Fibroblast of lung (primary cell): ENCODE data around the gene KCNJ6. TPM values are rescaled to one million over a fixed set of nuclear protein-coding genes. Genes with fewer than 3 reads are reported as not detected.

Source experiments
- DNase-seq, 2 donors: peaks; one replicate each; pipeline versions ENCODE4 v3.0.0 to v3.0.0-alpha.2; 2010; ENCODE audit warnings: low read depth in 2 of 2
- H2AFZ ChIP-seq: 2 replicates; pipeline ENCODE4 v1.5.1; 2012; ENCODE audit warnings: low read length, control low read depth, inconsistent platforms
- H3K27ac ChIP-seq: 2 replicates; pipeline ENCODE4 v1.5.1; 2011; ENCODE audit warnings: low read length, control low read depth; ENCODE audit not compliant: insufficient read depth
- H3K27me3 ChIP-seq: 2 replicates; pipeline ENCODE4 v1.5.1; 2011; ENCODE audit warnings: mild to moderate bottlenecking, low read length; ENCODE audit not compliant: control insufficient read depth, insufficient read depth
- H3K36me3 ChIP-seq: 2 replicates; pipeline ENCODE4 v1.5.1; 2011; ENCODE audit warnings: low read length; ENCODE audit not compliant: control insufficient read depth, insufficient read depth
- H3K4me1 ChIP-seq: 2 replicates; pipeline ENCODE4 v1.5.1; 2011; ENCODE audit warnings: low read length; ENCODE audit not compliant: control insufficient read depth, insufficient read depth; ENCODE audit errors: extremely low read depth
- H3K4me2 ChIP-seq: 2 replicates; pipeline ENCODE4 v1.5.1; 2011; ENCODE audit warnings: low read length, control low read depth; ENCODE audit not compliant: insufficient read depth; ENCODE audit errors: extremely low read depth
- H3K4me3 ChIP-seq, 4 experiments: fragments of 200-600 bp in 1 of 4; sonication (generic) in 1 of 4; replicated peaks in 1 of 4; 2 replicates each; pipeline ENCODE4 v1.5.1; 2011 to 2016; ENCODE audit warnings: low read length in 4 of 4, low read depth in 3 of 4, mild to moderate bottlenecking in 3 of 4, control low read depth in 2 of 4, inconsistent platforms in 1 of 4, mixed read lengths in 1 of 4; ENCODE audit not compliant: insufficient read depth in 1 of 4; ENCODE audit errors: control extremely low read depth in 1 of 4
- H3K79me2 ChIP-seq: 2 replicates; pipeline ENCODE4 v1.5.1; 2012; ENCODE audit warnings: mild to moderate bottlenecking, low read length, inconsistent platforms; ENCODE audit not compliant: control insufficient read depth, insufficient read depth
- H3K9ac ChIP-seq: 2 replicates; pipeline ENCODE4 v1.5.1; 2011; ENCODE audit warnings: mild to moderate bottlenecking, low read length, control low read depth; ENCODE audit not compliant: insufficient read depth
- H3K9me3 ChIP-seq: 2 replicates; pipeline ENCODE4 v1.5.1; 2012; ENCODE audit warnings: low read depth, low read length; ENCODE audit not compliant: control insufficient read depth, insufficient read depth
- H4K20me1 ChIP-seq: 2 replicates; pipeline ENCODE4 v1.5.1; 2011; ENCODE audit warnings: low read length; ENCODE audit not compliant: control insufficient read depth, insufficient read depth; ENCODE audit errors: extremely low read depth
- CTCF ChIP-seq, 2 donors: IDR thresholded peaks in 1 of 2; conservative IDR thresholded peaks in 1 of 2; 1 replicate in 1 of 2; 2 replicates in 1 of 2; pipeline ENCODE4 v1.5.1; 2011 to 2012; ENCODE audit warnings: low read length in 2 of 2, control low read depth in 1 of 2, inconsistent platforms in 1 of 2, low read depth in 1 of 2, mild to moderate bottlenecking in 1 of 2
- EZH2 ChIP-seq: IDR thresholded peaks from 2 replicates; pipeline ENCODE4 v1.5.1; 2012; ENCODE audit warnings: low read length, control low read depth, mild to moderate bottlenecking; ENCODE audit errors: missing control alignments
- polyA plus RNA-seq, 2 donors: library from polyadenylated mRNA; depleted of rRNA in 1 of 2; stranded (reverse) in 1 of 2; unstranded in 1 of 2; fragments of >200 nt; gene quantifications; 2 replicates each; pipeline ENCODE4 v1.2.1, GENCODE V29; 2011 to 2012; ENCODE audit warnings: missing spikeins in 1 of 2
- total RNA-seq: library from RNA; depleted of rRNA; stranded (reverse); fragments of >200 nt; gene quantifications from 2 replicates; pipeline ENCODE4 v1.2.1, GENCODE V29; 2014

Gene KCNJ6
- total and polyA plus RNA-seq, 2 donors (not counting 1 experiment from before 2014, with no cell fraction given), result under 0.01 to 7.6 TPM

- Histone ChIP-seq H3K27ac (no peak overlapping the region), H3K36me3 (no peaks in the 10 kb centered on the region), H3K4me3 (no peak overlapping the region), H3K4me2 (no peak overlapping the region), H3K79me2 (no peaks in the 10 kb centered on the region), H4K20me1 (no peaks in the 10 kb centered on the region), H3K9me3 (no peaks in the 10 kb centered on the region), H3K27me3 (no peaks in the 10 kb centered on the region), H3K4me1 (peaks cover 21% of the 10 kb centered on the region), H2AFZ (no peak overlapping the region), H3K9ac (no peak overlapping the region)
- TF ChIP-seq CTCF (conservative IDR thresholded peaks at IDR 0.05 in 1 of 2, IDR thresholded peaks at IDR 0.05 in 1 of 2; ENCODE audit: low read depth in 1 of 2, low read length in 2 of 2) (no peak), EZH2 (no peak)
- no peak for DNase-seq
These were observed 46.0 kb downstream of the KCNJ6 start for GRCh38 chr21:37870221-37870620.

- Histone ChIP-seq H3K27me3 (no peaks in the 10 kb centered on the region), H3K79me2 (no peaks in the 10 kb centered on the region), H3K4me1 (peaks cover 21% of the 10 kb centered on the region), H3K4me3 (no peak overlapping the region), H3K9me3 (no peaks in the 10 kb centered on the region), H3K27ac (no peak overlapping the region), H3K9ac (no peak overlapping the region), H3K4me2 (no peak overlapping the region), H4K20me1 (no peaks in the 10 kb centered on the region), H2AFZ (no peak overlapping the region), H3K36me3 (no peaks in the 10 kb centered on the region)
- TF ChIP-seq EZH2, result no peak
- TF ChIP-seq CTCF (conservative IDR thresholded peaks at IDR 0.05 in 1 of 2, IDR thresholded peaks at IDR 0.05 in 1 of 2; ENCODE audit: low read depth in 1 of 2, low read length in 2 of 2), result no peak
- DNase-seq, result no peak
These were observed 46.6 kb downstream of the KCNJ6 start for GRCh38 chr21:37869661-37870060.

- no peaks in the 10 kb centered on the region for H3K27me3 ChIP-seq
- H3K9ac ChIP-seq, result peak overlapping the region; percentile 13
- H3K4me1 ChIP-seq, result peaks cover 21% of the 10 kb centered on the region
- peak overlapping the region; percentile 73 for H3K4me2 ChIP-seq
- H3K9me3 ChIP-seq, result no peaks in the 10 kb centered on the region
- H4K20me1 ChIP-seq, result no peaks in the 10 kb centered on the region
- no peak overlapping the region for H3K4me3 ChIP-seq
- peak overlapping the region; percentile 56 for H2AFZ ChIP-seq
- peak in 1 of 2 donors; percentile 48 for DNase-seq
- H3K27ac ChIP-seq, result peak overlapping the region; percentile 61
- no peaks in the 10 kb centered on the region for H3K36me3 ChIP-seq
- TF ChIP-seq EZH2 (no peak), CTCF (conservative IDR thresholded peaks at IDR 0.05 in 1 of 2, IDR thresholded peaks at IDR 0.05 in 1 of 2; ENCODE audit: low read depth in 1 of 2, low read length in 2 of 2) (no peak)
- H3K79me2 ChIP-seq, result no peaks in the 10 kb centered on the region
These were observed 47.6 kb downstream of the KCNJ6 start for GRCh38 chr21:37868446-37869295.
